ENCODE data around the gene ZNF236. TPM values are rescaled to one million over a fixed set of nuclear protein-coding genes. Genes with fewer than 3 reads are reported as not detected.

The ZNF236 gene
- total RNA-seq, 1 experiment from 2014 or later: 24.8 TPM

DNA sequence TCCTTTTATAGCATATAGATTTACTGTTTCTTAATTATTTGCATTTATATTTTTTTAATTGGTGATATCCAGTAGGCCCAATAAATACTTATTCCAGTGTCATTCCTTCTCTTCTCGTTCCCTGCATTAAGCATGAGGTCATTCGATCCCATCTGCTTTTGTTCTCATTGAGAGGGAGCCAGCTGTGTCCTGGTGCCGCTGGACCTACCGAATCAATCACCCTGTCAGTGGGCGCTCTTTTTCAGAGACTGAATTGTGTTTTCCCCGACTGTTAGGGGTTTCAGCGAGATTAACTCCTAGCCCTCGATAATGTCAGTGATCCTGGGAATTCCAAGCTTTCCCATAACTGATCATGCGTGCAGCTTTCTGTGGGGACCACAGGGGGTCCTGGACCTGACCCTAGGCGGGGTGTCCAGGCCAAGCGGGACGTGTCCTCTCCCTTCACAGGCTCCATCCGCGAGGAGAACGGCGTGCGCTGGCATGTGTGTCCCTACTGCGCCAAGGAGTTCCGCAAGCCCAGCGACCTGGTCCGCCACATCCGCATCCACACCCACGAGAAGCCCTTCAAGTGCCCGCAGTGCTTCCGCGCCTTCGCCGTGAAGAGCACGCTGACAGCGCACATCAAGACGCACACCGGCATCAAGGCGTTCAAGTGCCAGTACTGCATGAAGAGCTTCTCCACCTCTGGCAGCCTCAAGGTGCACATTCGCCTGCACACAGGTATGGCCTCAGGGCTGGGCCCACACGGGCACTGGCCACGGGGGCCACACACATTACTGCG lies 72.4 kb downstream of the ZNF236 start:
- intact Hi-C loops (cut with micrococcal nuclease; ENCODE audit: unreplicated experiment): no loop called here
- no peak overlapping the region for H3K4me3 ChIP-seq (ENCODE audit: low read depth, low read length, poor library complexity, severe bottlenecking)
- no peak for DNase-seq (ENCODE audit: low spot score)
- no peaks in the 10 kb centered on the region for H3K4me1 ChIP-seq (ENCODE audit: insufficient read depth, low read length, poor library complexity, severe bottlenecking)
- no peak overlapping the region for H3K27ac ChIP-seq (ENCODE audit: low read depth, low read length, poor library complexity, severe bottlenecking)
- no peaks in the 10 kb centered on the region for H3K9me3 ChIP-seq (ENCODE audit: low read depth, low read length, poor library complexity, severe bottlenecking)
- TF ChIP-seq EZH2 (IDR thresholded peaks at IDR 0.05; ENCODE audit: borderline replicate concordance, low read depth, low read length, poor library complexity, severe bottlenecking) (no peak), CTCF (conservative IDR thresholded peaks at IDR 0.05; ENCODE audit: low read depth, low read length) (no peak)
- H3K36me3 ChIP-seq (ENCODE audit: insufficient read depth, low read length, poor library complexity, severe bottlenecking): peaks cover 36% of the 10 kb centered on the region
- BruUV-seq (replicated peaks): no TSS peak
- H3K27me3 ChIP-seq (replicated peaks; ENCODE audit: insufficient read depth, low read depth, low read length, poor library complexity): no peaks in the 10 kb centered on the region
- POLR2A ChIA-PET (ENCODE audit: low non-redundant PET): no interaction called here
- CTCF ChIA-PET: no interaction called here

DNA sequence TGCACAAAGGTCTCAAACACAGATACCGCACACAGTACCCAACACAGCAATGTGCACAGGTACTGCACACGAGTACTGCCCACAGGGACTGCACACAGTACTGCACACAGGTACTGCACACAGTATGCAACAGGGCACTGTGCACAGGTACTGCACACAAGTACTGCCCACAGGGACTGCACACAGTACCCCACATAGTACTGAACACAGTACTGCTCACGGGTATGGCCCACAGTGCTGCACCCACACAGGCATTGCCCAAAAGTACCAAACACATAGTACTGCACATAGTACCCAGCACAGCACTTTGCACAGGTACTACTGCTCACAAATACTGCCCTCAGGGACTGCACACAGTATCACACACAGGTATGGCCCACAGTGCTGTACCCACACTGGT lies 73.1 kb downstream of the ZNF236 start:
- intact Hi-C loops (cut with micrococcal nuclease; ENCODE audit: unreplicated experiment): no loop called here
- no TSS peak for BruUV-seq (replicated peaks)
- Histone ChIP-seq H3K27me3 (replicated peaks; ENCODE audit: insufficient read depth, low read depth, low read length, poor library complexity) (no peaks in the 10 kb centered on the region), H3K36me3 (ENCODE audit: insufficient read depth, low read length, poor library complexity, severe bottlenecking) (peaks cover 38% of the 10 kb centered on the region), H3K9me3 (ENCODE audit: low read depth, low read length, poor library complexity, severe bottlenecking) (no peaks in the 10 kb centered on the region), H3K4me1 (ENCODE audit: insufficient read depth, low read length, poor library complexity, severe bottlenecking) (no peaks in the 10 kb centered on the region), H3K27ac (ENCODE audit: low read depth, low read length, poor library complexity, severe bottlenecking) (no peak overlapping the region), H3K4me3 (ENCODE audit: low read depth, low read length, poor library complexity, severe bottlenecking) (no peak overlapping the region)
- POLR2A ChIA-PET (ENCODE audit: low non-redundant PET): no interaction called here
- TF ChIP-seq CTCF (conservative IDR thresholded peaks at IDR 0.05; ENCODE audit: low read depth, low read length) (no peak), EZH2 (IDR thresholded peaks at IDR 0.05; ENCODE audit: borderline replicate concordance, low read depth, low read length, poor library complexity, severe bottlenecking) (no peak)
- no peak for DNase-seq (ENCODE audit: low spot score)
- CTCF ChIA-PET: no interaction called here

DNA sequence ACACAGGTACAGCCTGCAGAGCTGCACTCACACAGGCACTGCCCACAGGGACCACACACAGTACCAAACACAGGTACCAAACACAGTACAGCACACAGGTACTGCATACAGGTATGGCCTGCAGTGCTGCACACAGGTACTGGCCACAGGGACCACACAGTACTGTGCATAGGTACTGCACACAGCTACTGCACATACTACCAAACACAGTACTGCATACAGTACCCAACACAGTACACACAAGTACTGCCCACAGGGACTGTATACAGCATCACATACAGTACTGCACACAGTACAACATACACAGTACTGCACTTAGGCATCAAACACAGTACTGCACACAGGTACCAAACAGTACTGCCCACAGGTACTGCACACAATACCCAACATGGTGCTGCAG lies 74.3 kb downstream of the ZNF236 start:
- ChIA-PET POLR2A (ENCODE audit: low non-redundant PET) (no interaction called here), CTCF (no interaction called here)
- Histone ChIP-seq H3K27me3 (replicated peaks; ENCODE audit: insufficient read depth, low read depth, low read length, poor library complexity) (no peaks in the 10 kb centered on the region), H3K9me3 (ENCODE audit: low read depth, low read length, poor library complexity, severe bottlenecking) (no peaks in the 10 kb centered on the region), H3K27ac (ENCODE audit: low read depth, low read length, poor library complexity, severe bottlenecking) (no peak overlapping the region), H3K4me3 (ENCODE audit: low read depth, low read length, poor library complexity, severe bottlenecking) (no peak overlapping the region), H3K4me1 (ENCODE audit: insufficient read depth, low read length, poor library complexity, severe bottlenecking) (no peaks in the 10 kb centered on the region), H3K36me3 (ENCODE audit: insufficient read depth, low read length, poor library complexity, severe bottlenecking) (peaks cover 38% of the 10 kb centered on the region)
- TF ChIP-seq EZH2 (IDR thresholded peaks at IDR 0.05; ENCODE audit: borderline replicate concordance, low read depth, low read length, poor library complexity, severe bottlenecking) (no peak), CTCF (conservative IDR thresholded peaks at IDR 0.05; ENCODE audit: low read depth, low read length) (no peak)
- no TSS peak for BruUV-seq (replicated peaks)
- no peak for DNase-seq (ENCODE audit: low spot score)
- intact Hi-C loops (cut with micrococcal nuclease; ENCODE audit: unreplicated experiment): no loop called here

Measured in A673 (cell line).